IMR-90 (cell line): ENCODE data around the gene ENOX2. TPM values are rescaled to one million over a fixed set of nuclear protein-coding genes. Genes with fewer than 3 reads are reported as not detected.

Experiments used
- ATAC-seq: fragments of 200-7000 bp; cut with Tn5 transposase; 2 replicates; pipeline ENCODE4 v1.9.1; 2020; ENCODE audit warnings: low read depth, mild to moderate bottlenecking, moderate library complexity
- BruUV-seq: library from RNA; stranded (reverse); fragments of 400-500 nt; replicated peaks from 2 replicates; lab custom pipeline; 2021; lab: Mats Ljungman, UMichigan
- CTCF ChIA-PET: fragments of 300-600 bp; formaldehyde crosslinking; extraction: SDS; loops from one replicate; lab custom pipeline; 2021; ENCODE audit warnings: antibody characterized with exemption; lab: Yijun Ruan, JAX
- POLR2A ChIA-PET: fragments of 300-600 bp; sonication (Branson Sonifier 250); formaldehyde crosslinking; loops from one replicate; lab custom pipeline; 2022; ENCODE audit warnings: antibody characterized with exemption; ENCODE audit not compliant: unreplicated experiment; lab: Charles Lee
- DNase-seq: peaks from one replicate; pipeline ENCODE4 v3.0.0; 2013
- H2AFZ ChIP-seq: replicated peaks from 2 replicates; pipeline ENCODE3; 2013; ENCODE audit warnings: low read length, mild to moderate bottlenecking; ENCODE audit not compliant: poor library complexity
- H2AK5ac ChIP-seq: 2 replicates; pipeline ENCODE4 v1.6.1; 2013; ENCODE audit warnings: low read depth, low read length, inconsistent platforms
- H2AK9ac ChIP-seq: replicated peaks from 2 replicates; pipeline ENCODE3; 2013; ENCODE audit warnings: mild to moderate bottlenecking, low read depth, low read length, moderate library complexity; ENCODE audit not compliant: poor library complexity
- H2BK120ac ChIP-seq: 2 replicates; pipeline ENCODE4 v1.6.1; 2013; ENCODE audit warnings: low read depth, low read length, inconsistent platforms
- H2BK15ac ChIP-seq: 3 replicates; pipeline ENCODE4 v1.6.1; 2013; ENCODE audit warnings: low read depth, low read length, inconsistent platforms
- H2BK20ac ChIP-seq: 2 replicates; pipeline ENCODE4 v1.6.1; 2013; ENCODE audit warnings: low read depth, mild to moderate bottlenecking, inconsistent platforms, low read length, moderate library complexity
- H2BK5ac ChIP-seq: 2 replicates; pipeline ENCODE4 v1.6.1; 2013; ENCODE audit warnings: mild to moderate bottlenecking, low read depth, low read length, inconsistent platforms; ENCODE audit not compliant: poor library complexity, severe bottlenecking
- H3K14ac ChIP-seq: replicated peaks from 2 replicates; pipeline ENCODE4 v1.6.1; 2013; ENCODE audit warnings: low read depth, low read length, inconsistent platforms
- H3K18ac ChIP-seq: 2 replicates; pipeline ENCODE4 v1.6.1; 2013; ENCODE audit warnings: low read depth, low read length, control low read depth
- H3K23ac ChIP-seq: 2 replicates; pipeline ENCODE4 v1.6.1; 2013; ENCODE audit warnings: low read depth, low read length, inconsistent platforms
- H3K27ac ChIP-seq: 2 replicates; pipeline ENCODE4 v1.5.1; 2013; ENCODE audit warnings: mild to moderate bottlenecking, control low read depth, low read length; ENCODE audit not compliant: insufficient read depth
- H3K27me3 ChIP-seq: 2 replicates; pipeline ENCODE4 v1.6.1; 2013; ENCODE audit warnings: low read length; ENCODE audit not compliant: control insufficient read depth, insufficient read depth
- H3K36me3 ChIP-seq: 2 replicates; pipeline ENCODE4 v1.6.1; 2013; ENCODE audit warnings: low read length, mixed read lengths; ENCODE audit not compliant: control insufficient read depth, insufficient read depth
- H3K4ac ChIP-seq: 2 replicates; pipeline ENCODE4 v1.6.1; 2013; ENCODE audit warnings: low read depth, low read length, inconsistent platforms
- H3K4me1 ChIP-seq: 2 replicates; pipeline ENCODE4 v1.6.1; 2013; ENCODE audit warnings: low read length, mixed read lengths; ENCODE audit not compliant: control insufficient read depth, insufficient read depth
- H3K4me2 ChIP-seq: 2 replicates; pipeline ENCODE4 v1.6.1; 2013; ENCODE audit warnings: low read depth, mild to moderate bottlenecking, control low read depth, low read length, moderate library complexity
- H3K4me3 ChIP-seq: 2 replicates; pipeline ENCODE4 v1.5.1; 2013; ENCODE audit warnings: low read depth, mild to moderate bottlenecking, control low read depth, low read length, moderate library complexity; ENCODE audit not compliant: insufficient read depth
- H3K56ac ChIP-seq: 2 replicates; pipeline ENCODE4 v1.6.1; 2013; ENCODE audit warnings: low read length, inconsistent platforms; ENCODE audit not compliant: insufficient read depth; ENCODE audit errors: extremely low read depth
- H3K79me1 ChIP-seq, 2 experiments: 2 replicates each; pipeline ENCODE4 v1.6.1; 2013; ENCODE audit warnings: low read length in 2 of 2, inconsistent platforms in 1 of 2, low read depth in 1 of 2
- H3K9ac ChIP-seq: 2 replicates; pipeline ENCODE4 v1.6.1; 2013; ENCODE audit warnings: low read depth, low read length, control low read depth
- H3K9me1 ChIP-seq: 2 replicates; pipeline ENCODE4 v1.6.1; 2013; ENCODE audit warnings: low read length, inconsistent platforms; ENCODE audit not compliant: insufficient read depth
- H3K9me3 ChIP-seq: 2 replicates; pipeline ENCODE4 v1.6.1; 2013; ENCODE audit warnings: low read length; ENCODE audit not compliant: control insufficient read depth, insufficient read depth
- H4K20me1 ChIP-seq: 2 replicates; pipeline ENCODE4 v1.6.1; 2013; ENCODE audit warnings: low read length, inconsistent platforms; ENCODE audit not compliant: insufficient read depth
- H4K5ac ChIP-seq: 2 replicates; pipeline ENCODE4 v1.6.1; 2013; ENCODE audit warnings: mild to moderate bottlenecking, low read depth, low read length, control low read depth
- H4K8ac ChIP-seq, 2 experiments: 2 replicates each; pipeline ENCODE4 v1.6.1; 2013; ENCODE audit warnings: low read depth in 2 of 2, low read length in 2 of 2, control low read depth in 1 of 2, inconsistent platforms in 1 of 2
- H4K91ac ChIP-seq: 2 replicates; pipeline ENCODE4 v1.6.1; 2013; ENCODE audit warnings: low read depth, low read length, inconsistent platforms; ENCODE audit not compliant: insufficient read depth
- BHLHE40 ChIP-seq: fragments of 150-350 bp; IDR thresholded peaks from 2 replicates; pipeline ENCODE4 v1.6.1; 2016; ENCODE audit warnings: mild to moderate bottlenecking, low read depth, low read length
- CEBPB ChIP-seq: IDR thresholded peaks from 2 replicates; pipeline ENCODE4 v1.6.1; 2012; ENCODE audit warnings: low read depth, low read length, improper control_type of control experiment
- CHD1 ChIP-seq: IDR thresholded peaks from 2 replicates; pipeline ENCODE4 v1.6.1; 2012; ENCODE audit warnings: low read depth, low read length, improper control_type of control experiment
- CTCF ChIP-seq: conservative IDR thresholded peaks from 2 replicates; pipeline ENCODE4 v1.5.1; 2012; ENCODE audit warnings: mild to moderate bottlenecking, low read depth, low read length, improper control_type of control experiment
- ELK1 ChIP-seq: fragments of 150-350 bp; IDR thresholded peaks from 2 replicates; pipeline ENCODE4 v1.6.1; 2016; ENCODE audit warnings: low read depth, mild to moderate bottlenecking, low read length, moderate library complexity, borderline replicate concordance
- FOS ChIP-seq: fragments of 150-350 bp; IDR thresholded peaks from 2 replicates; pipeline ENCODE4 v1.6.1; 2016; ENCODE audit warnings: low read depth, low read length
- MAFK ChIP-seq: IDR thresholded peaks from 2 replicates; pipeline ENCODE4 v1.6.1; 2012; ENCODE audit warnings: low read depth, low read length, improper control_type of control experiment
- MAZ ChIP-seq: IDR thresholded peaks from 2 replicates; pipeline ENCODE4 v1.6.1; 2012; ENCODE audit warnings: low read depth, mild to moderate bottlenecking, low read length, improper control_type of control experiment, moderate library complexity, borderline replicate concordance
- MXI1 ChIP-seq: IDR thresholded peaks from 2 replicates; pipeline ENCODE4 v1.6.1; 2012; ENCODE audit warnings: low read depth, mild to moderate bottlenecking, low read length, moderate library complexity, borderline replicate concordance
- NFE2L2 ChIP-seq: fragments of 150-350 bp; IDR thresholded peaks from 2 replicates; pipeline ENCODE4 v1.6.1; 2016; ENCODE audit warnings: low read depth, mild to moderate bottlenecking, low read length
- POLR2A ChIP-seq: IDR thresholded peaks from 2 replicates; pipeline ENCODE4 v1.6.1; 2012; ENCODE audit warnings: mild to moderate bottlenecking, low read depth, low read length
- RAD21 ChIP-seq: IDR thresholded peaks from 2 replicates; pipeline ENCODE4 v1.6.1; 2012; ENCODE audit warnings: low read length, improper control_type of control experiment
- RCOR1 ChIP-seq: IDR thresholded peaks from 2 replicates; pipeline ENCODE4 v1.6.1; 2012; ENCODE audit warnings: mild to moderate bottlenecking, low read length, improper control_type of control experiment; ENCODE audit not compliant: insufficient replicate concordance
- RFX5 ChIP-seq: IDR thresholded peaks from 2 replicates; pipeline ENCODE4 v1.8.0; 2012; ENCODE audit warnings: low read depth, mild to moderate bottlenecking, low read length, moderate library complexity
- SMC3 ChIP-seq: fragments of 150-350 bp; IDR thresholded peaks from 2 replicates; pipeline ENCODE4 v1.6.1; 2016; ENCODE audit warnings: low read depth, mild to moderate bottlenecking, antibody characterized with exemption, low read length, moderate library complexity
- USF2 ChIP-seq: fragments of 150-350 bp; IDR thresholded peaks from 2 replicates; pipeline ENCODE4 v1.6.1; 2017; ENCODE audit warnings: mild to moderate bottlenecking, antibody characterized with exemption, low read length, low read depth
- WGBS, 2 experiments: methylation state at CpG; one replicate each; pipeline versions ENCODE4 v1.1.5 to v1.1.7; 2013; ENCODE audit warnings: missing lambda C conversion rate in 2 of 2; ENCODE audit not compliant: insufficient read length in 1 of 2; ENCODE audit errors: extremely low coverage in 2 of 2; 5-methylcytosine and 5-hydroxymethylcytosine counted together
- dilution Hi-C: fragments of 300-500 bp; cut with HindIII; formaldehyde crosslinking; loops from one replicate; pipeline ENCODE4 v1.14.3; 2018; ENCODE audit warnings: low sequenced_read_pairs; ENCODE audit not compliant: unreplicated experiment
- in situ Hi-C: fragments of 300-500 bp; cut with MboI; formaldehyde crosslinking; loops from 3 replicates; pipeline ENCODE4 v1.14.3; 2019; ENCODE audit warnings: low sequenced_read_pairs, inconsistent platforms, mixed read lengths
- intact Hi-C: fragments of 100-400 bp; cut with micrococcal nuclease; formaldehyde crosslinking; loops from 2 replicates; pipeline ENCODE4 v1.10.0; 2022
- polyA plus RNA-seq, 3 experiments: library from polyadenylated mRNA; depleted of rRNA; stranded (reverse); fragments of >200 nt; gene quantifications; 2 replicates each; pipeline ENCODE4 v1.2.3, GENCODE V29; 2012; ENCODE audit warnings: low replicate concordance in 1 of 3
- total RNA-seq: library from RNA; depleted of rRNA; stranded (reverse); fragments of >200 nt; gene quantifications from 2 replicates; pipeline ENCODE4 v1.2.3, GENCODE V29; 2012

Gene ENOX2
- total and polyA plus RNA-seq, 2 of the 4 experiments (the other 2 are of a cell fraction), result 6.3 to 11.8 TPM

GRCh38 chrX:130623518-130623917 is 279.5 kb downstream of the ENOX2 start:
- in situ Hi-C loops, result no loop called here
- intact Hi-C loops, result no loop called here
- DNase-seq (no peak), ATAC-seq (no peak)
- no peak overlapping the region for H2BK15ac ChIP-seq
- H3K9me3 ChIP-seq, result no peaks in the 10 kb centered on the region
- dilution Hi-C loops, result no loop called here
- no peak overlapping the region for H3K4me2 ChIP-seq
- H2AFZ ChIP-seq, result no peak overlapping the region
- no CpG with 5 or more reads among the region's 4 CpGs for WGBS, 2 experiments
- no peak overlapping the region for H4K5ac ChIP-seq
- H3K4me1 ChIP-seq, result no peaks in the 10 kb centered on the region
- H3K56ac ChIP-seq, result no peak overlapping the region
- no peak overlapping the region for H3K27ac ChIP-seq
- BruUV-seq, result no TSS peak
- H3K18ac ChIP-seq, result no peak overlapping the region
- no peak overlapping the region for H3K4me3 ChIP-seq
- TF ChIP-seq SMC3 (no peak), USF2 (no peak), MAFK (no peak), FOS (no peak), NFE2L2 (no peak), RFX5 (no peak), MXI1 (no peak), ELK1 (no peak), RCOR1 (no peak), RAD21 (no peak), CHD1 (no peak), CEBPB (no peak), BHLHE40 (no peak), POLR2A (no peak), CTCF (no peak), MAZ (no peak)
- H3K23ac ChIP-seq, result no peak overlapping the region
- no peak overlapping the region for H4K91ac ChIP-seq
- H4K20me1 ChIP-seq, result no peaks in the 10 kb centered on the region
- no peak overlapping the region for H3K9ac ChIP-seq
- H2AK9ac ChIP-seq, result no peak overlapping the region
- no peaks in the 10 kb centered on the region for H3K36me3 ChIP-seq
- POLR2A ChIA-PET, result no interaction called here
- no peak overlapping the region for H2BK5ac ChIP-seq
- no peak overlapping the region for H2BK20ac ChIP-seq
- no peak overlapping the region for H3K14ac ChIP-seq
- no peak overlapping the region for H3K4ac ChIP-seq
- H4K8ac ChIP-seq, result no peak overlapping the region
- no peaks in the 10 kb centered on the region for H3K9me1 ChIP-seq
- no peak overlapping the region for H2BK120ac ChIP-seq
- CTCF ChIA-PET, result interaction anchor here (0.6 kb wide), 1 partner anchor 156 kb away, joined by 4 read pairs; no protein-coding TSS in a partner anchor
- no peaks in the 10 kb centered on the region for H3K79me1 ChIP-seq
- no peak overlapping the region for H2AK5ac ChIP-seq
- no peaks in the 10 kb centered on the region for H3K27me3 ChIP-seq
